GM23338 (cell line): ENCODE measurements around the gene SLC19A1. TPM values are rescaled to one million over a fixed set of nuclear protein-coding genes. Genes with fewer than 3 reads are reported as not detected.

ENCODE experiments used
- ATAC-seq: fragments of 200-7000 bp; cut with Tn5 transposase; 3 replicates; pipeline ENCODE4 v1.9.1; 2020
- DNase-seq: peaks from one replicate; pipeline ENCODE4 v3.0.0-alpha.2; 2015; ENCODE audit warnings: low spot score
- H2AFZ ChIP-seq: fragments of 200-600 bp; sonication (generic); 2 replicates; pipeline ENCODE4 v1.8.0; 2016; ENCODE audit warnings: antibody characterized with exemption, mild to moderate bottlenecking, moderate library complexity
- H3F3A ChIP-seq: fragments of 200-600 bp; sonication (generic); replicated peaks from 2 replicates; pipeline ENCODE4 v1.8.0; 2017; ENCODE audit warnings: antibody characterized with exemption, mixed run types, low read depth
- H3K27ac ChIP-seq: fragments of 200-600 bp; sonication (generic); 2 replicates; pipeline ENCODE4 v1.6.1; 2016; ENCODE audit warnings: low read depth
- H3K27me3 ChIP-seq: fragments of 200-600 bp; sonication (generic); 2 replicates; pipeline ENCODE4 v1.8.0; 2016; ENCODE audit warnings: mild to moderate bottlenecking, mixed run types, moderate library complexity; ENCODE audit not compliant: insufficient read depth
- H3K36me3 ChIP-seq: fragments of 200-600 bp; sonication (generic); 2 replicates; pipeline ENCODE4 v1.8.0; 2016; ENCODE audit warnings: mild to moderate bottlenecking; ENCODE audit not compliant: insufficient read depth
- H3K4me1 ChIP-seq: fragments of 200-600 bp; sonication (generic); 2 replicates; pipeline ENCODE4 v1.8.0; 2016; ENCODE audit warnings: mild to moderate bottlenecking, moderate library complexity; ENCODE audit not compliant: insufficient read depth
- H3K4me2 ChIP-seq: fragments of 200-600 bp; sonication (generic); 2 replicates; pipeline ENCODE4 v1.7.1; 2017; ENCODE audit warnings: mixed run types
- H3K4me3 ChIP-seq: fragments of 200-600 bp; sonication (generic); 2 replicates; pipeline ENCODE4 v1.6.1; 2016; ENCODE audit warnings: mixed run types
- H3K79me2 ChIP-seq: fragments of 200-600 bp; sonication (generic); replicated peaks from 2 replicates; pipeline ENCODE4 v1.8.0; 2017; ENCODE audit warnings: mild to moderate bottlenecking; ENCODE audit not compliant: insufficient read depth
- H3K9me2 ChIP-seq: fragments of 200-600 bp; sonication (generic); 2 replicates; pipeline ENCODE4 v1.8.0; 2017; ENCODE audit not compliant: insufficient read depth
- H4K20me1 ChIP-seq: fragments of 200-600 bp; sonication (generic); replicated peaks from 2 replicates; pipeline ENCODE4 v1.8.0; 2017; ENCODE audit warnings: mild to moderate bottlenecking; ENCODE audit not compliant: insufficient read depth
- H3K27ac Mint-ChIP-seq: 2 replicates; pipeline ENCODE4 v1.8.0; 2020; ENCODE audit warnings: inconsistent platforms, mild to moderate bottlenecking, moderate library complexity, mixed read lengths
- H3K27me3 Mint-ChIP-seq: 3 replicates; pipeline ENCODE4 v1.8.0; 2022; ENCODE audit warnings: low read depth, mild to moderate bottlenecking, moderate library complexity, mixed read lengths, inconsistent platforms; ENCODE audit not compliant: insufficient read depth, poor library complexity
- H3K36me3 Mint-ChIP-seq: 3 replicates; pipeline ENCODE4 v1.8.0; 2021; ENCODE audit warnings: low read depth, mild to moderate bottlenecking, inconsistent platforms, moderate library complexity, mixed read lengths
- H3K4me1 Mint-ChIP-seq: 3 replicates; pipeline ENCODE4 v1.8.0; 2020; ENCODE audit warnings: mild to moderate bottlenecking, inconsistent platforms, mixed read lengths
- H3K4me3 Mint-ChIP-seq: 3 replicates; pipeline ENCODE4 v1.8.0; 2021; ENCODE audit warnings: moderate library complexity, mild to moderate bottlenecking, inconsistent platforms, mixed read lengths
- H3K9me3 Mint-ChIP-seq: 3 replicates; pipeline ENCODE4 v1.8.0; 2020; ENCODE audit warnings: moderate library complexity, mild to moderate bottlenecking, inconsistent platforms, mixed read lengths
- CREB1 ChIP-seq: fragments of 250-450 bp; sonication (Bioruptor Pico); IDR thresholded peaks from 2 replicates; pipeline ENCODE4 v1.5.0; 2020; ENCODE audit warnings: low read depth, mild to moderate bottlenecking, moderate library complexity
- CTCF ChIP-seq, 2 experiments: fragments of 200-600 bp in 1 of 2; sonication (generic) in 1 of 2; conservative IDR thresholded peaks; 2 replicates each; pipeline versions ENCODE4 v1.5.1 to v1.6.1; 2016 to 2017; ENCODE audit warnings: antibody characterized with exemption in 2 of 2, low read depth in 2 of 2, mild to moderate bottlenecking in 2 of 2, moderate library complexity in 1 of 2
- EZH2phosphoT487 ChIP-seq: fragments of 200-600 bp; sonication (generic); IDR thresholded peaks from one replicate; pipeline ENCODE4 v1.8.1; 2018; ENCODE audit warnings: antibody characterized with exemption; ENCODE audit not compliant: unreplicated experiment
- JUNB ChIP-seq: IDR thresholded peaks from one replicate; pipeline ENCODE4 v1.6.1; 2016; ENCODE audit warnings: antibody characterized with exemption; ENCODE audit not compliant: unreplicated experiment
- POLR2AphosphoS5 ChIP-seq: IDR thresholded peaks from 2 replicates; pipeline ENCODE4 v1.6.1; 2016; ENCODE audit warnings: antibody characterized with exemption, low read depth
- STAT1 ChIP-seq: IDR thresholded peaks from one replicate; pipeline ENCODE4 v1.6.1; 2016; ENCODE audit warnings: antibody characterized with exemption; ENCODE audit not compliant: unreplicated experiment
- ZNF114 ChIP-seq: fragments of 250-450 bp; sonication (Bioruptor Pico); IDR thresholded peaks from 2 replicates; pipeline ENCODE4 v1.5.0; 2020; ENCODE audit warnings: mild to moderate bottlenecking, moderate library complexity
- ZNF331 ChIP-seq: fragments of 250-450 bp; sonication (Bioruptor Pico); IDR thresholded peaks from 2 replicates; pipeline ENCODE4 v1.5.0; 2020; ENCODE audit warnings: low read depth, mild to moderate bottlenecking, moderate library complexity
- polyA plus RNA-seq: library from polyadenylated mRNA; unstranded; fragments of >200 nt; fragmentation: Nextera tagmentation; extraction: Ambion mirVana; gene quantifications from 2 replicates; pipeline ENCODE4 v1.2.1, GENCODE V29; 2016
- total RNA-seq: library from RNA; depleted of rRNA; stranded (reverse); fragments of >200 nt; shearing (Covaris generic); gene quantifications from 2 replicates; pipeline ENCODE4 v1.2.3, GENCODE V29; 2014
- TF ChIP-seq, protein P1 (sequence below): IDR thresholded peaks from one replicate; pipeline ENCODE4 v1.6.1; 2018; ENCODE audit warnings: antibody characterized with exemption; ENCODE audit not compliant: unreplicated experiment
- TF ChIP-seq, protein P2 (sequence below): IDR thresholded peaks from 2 replicates; pipeline ENCODE4 v1.6.1; 2016; ENCODE audit warnings: antibody characterized with exemption

The SLC19A1 gene
- total and polyA plus RNA-seq, 2 experiments from 2014 or later: 31.2 to 33.0 TPM

DNA sequence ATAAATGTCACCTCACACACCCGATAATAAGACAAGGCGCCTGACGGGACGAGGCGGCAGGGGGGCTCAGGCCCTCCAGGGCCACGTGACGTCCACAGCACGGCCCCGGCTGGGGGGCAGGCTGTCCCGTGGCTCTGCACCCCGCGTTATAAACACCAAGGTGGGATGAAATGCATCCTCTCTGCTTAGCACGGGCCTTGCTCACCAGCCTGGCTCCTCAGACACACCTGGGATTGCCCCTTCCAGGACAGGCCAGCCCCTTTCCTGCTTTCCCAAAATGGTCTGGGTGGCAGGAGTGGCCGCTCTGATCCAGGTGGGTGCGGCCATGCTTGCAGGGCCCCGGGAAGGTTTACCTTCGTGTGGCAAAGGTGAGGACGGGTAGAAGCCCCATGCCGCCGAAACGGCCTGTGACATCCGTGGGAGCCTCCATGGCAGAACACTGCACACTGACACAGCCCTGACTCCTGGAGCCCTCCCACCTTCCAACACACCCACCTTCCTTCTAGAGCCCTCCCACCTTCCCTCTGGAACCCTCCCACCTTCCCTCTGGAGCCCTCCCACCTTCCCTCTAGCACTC is 35.9 kb downstream of the SLC19A1 start (continued):
- TF ChIP-seq, protein P1, sequence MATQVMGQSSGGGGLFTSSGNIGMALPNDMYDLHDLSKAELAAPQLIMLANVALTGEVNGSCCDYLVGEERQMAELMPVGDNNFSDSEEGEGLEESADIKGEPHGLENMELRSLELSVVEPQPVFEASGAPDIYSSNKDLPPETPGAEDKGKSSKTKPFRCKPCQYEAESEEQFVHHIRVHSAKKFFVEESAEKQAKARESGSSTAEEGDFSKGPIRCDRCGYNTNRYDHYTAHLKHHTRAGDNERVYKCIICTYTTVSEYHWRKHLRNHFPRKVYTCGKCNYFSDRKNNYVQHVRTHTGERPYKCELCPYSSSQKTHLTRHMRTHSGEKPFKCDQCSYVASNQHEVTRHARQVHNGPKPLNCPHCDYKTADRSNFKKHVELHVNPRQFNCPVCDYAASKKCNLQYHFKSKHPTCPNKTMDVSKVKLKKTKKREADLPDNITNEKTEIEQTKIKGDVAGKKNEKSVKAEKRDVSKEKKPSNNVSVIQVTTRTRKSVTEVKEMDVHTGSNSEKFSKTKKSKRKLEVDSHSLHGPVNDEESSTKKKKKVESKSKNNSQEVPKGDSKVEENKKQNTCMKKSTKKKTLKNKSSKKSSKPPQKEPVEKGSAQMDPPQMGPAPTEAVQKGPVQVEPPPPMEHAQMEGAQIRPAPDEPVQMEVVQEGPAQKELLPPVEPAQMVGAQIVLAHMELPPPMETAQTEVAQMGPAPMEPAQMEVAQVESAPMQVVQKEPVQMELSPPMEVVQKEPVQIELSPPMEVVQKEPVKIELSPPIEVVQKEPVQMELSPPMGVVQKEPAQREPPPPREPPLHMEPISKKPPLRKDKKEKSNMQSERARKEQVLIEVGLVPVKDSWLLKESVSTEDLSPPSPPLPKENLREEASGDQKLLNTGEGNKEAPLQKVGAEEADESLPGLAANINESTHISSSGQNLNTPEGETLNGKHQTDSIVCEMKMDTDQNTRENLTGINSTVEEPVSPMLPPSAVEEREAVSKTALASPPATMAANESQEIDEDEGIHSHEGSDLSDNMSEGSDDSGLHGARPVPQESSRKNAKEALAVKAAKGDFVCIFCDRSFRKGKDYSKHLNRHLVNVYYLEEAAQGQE: no peak
- TF ChIP-seq STAT1 (no peak), POLR2AphosphoS5 (no peak), JUNB (no peak), ZNF331 (CRISPR knock-in tag) (no peak), ZNF114 (CRISPR knock-in tag) (no peak), EZH2phosphoT487 (no peak), CTCF (conservative IDR thresholded peaks at IDR 0.05; ENCODE audit: low read depth in 2 of 2) (no peak)
- TF ChIP-seq, protein P2, sequence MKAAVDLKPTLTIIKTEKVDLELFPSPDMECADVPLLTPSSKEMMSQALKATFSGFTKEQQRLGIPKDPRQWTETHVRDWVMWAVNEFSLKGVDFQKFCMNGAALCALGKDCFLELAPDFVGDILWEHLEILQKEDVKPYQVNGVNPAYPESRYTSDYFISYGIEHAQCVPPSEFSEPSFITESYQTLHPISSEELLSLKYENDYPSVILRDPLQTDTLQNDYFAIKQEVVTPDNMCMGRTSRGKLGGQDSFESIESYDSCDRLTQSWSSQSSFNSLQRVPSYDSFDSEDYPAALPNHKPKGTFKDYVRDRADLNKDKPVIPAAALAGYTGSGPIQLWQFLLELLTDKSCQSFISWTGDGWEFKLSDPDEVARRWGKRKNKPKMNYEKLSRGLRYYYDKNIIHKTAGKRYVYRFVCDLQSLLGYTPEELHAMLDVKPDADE: no peak

- no peaks in the 10 kb centered on the region for H3K4me1 ChIP-seq
- no peaks in the 10 kb centered on the region for H3K79me2 ChIP-seq
- ATAC-seq (no peak), DNase-seq (no peak)
- no peaks in the 10 kb centered on the region for H3K9me2 ChIP-seq
- H3K9me3 Mint-ChIP-seq: no peaks in the 10 kb centered on the region; the same call in 2 of the 3 replicates
- no peaks in the 10 kb centered on the region for H3K36me3 ChIP-seq
- H3F3A ChIP-seq: no peaks in the 10 kb centered on the region
- peaks cover 20% of the 10 kb centered on the region for H3K36me3 Mint-ChIP-seq
- no peak overlapping the region for H2AFZ ChIP-seq
- H3K4me3 ChIP-seq: no peak overlapping the region
- H3K4me3 Mint-ChIP-seq: no peak overlapping the region
- no peak overlapping the region for H3K27ac Mint-ChIP-seq
- H3K27ac ChIP-seq: no peak overlapping the region
- no peaks in the 10 kb centered on the region for H3K27me3 ChIP-seq
- H3K4me1 Mint-ChIP-seq: peaks cover 4% of the 10 kb centered on the region; the same call in 1 of the 3 replicates
- H3K4me2 ChIP-seq: no peak overlapping the region
- H3K27me3 Mint-ChIP-seq: peaks cover 10% of the 10 kb centered on the region
- H4K20me1 ChIP-seq: no peaks in the 10 kb centered on the region; the same call in 1 of the 2 replicates
- TF ChIP-seq CREB1 (CRISPR knock-in tag): no peak
- no peak for TF ChIP-seq ZNF331 (CRISPR knock-in tag)
- no peak for TF ChIP-seq STAT1
- TF ChIP-seq, protein P2: no peak
These were observed 36.7 kb downstream of the SLC19A1 start for GRCh38 chr21:45505416-45506021.
